B cell (primary cell): ENCODE measurements around the gene WFDC1. TPM values are rescaled to one million over a fixed set of nuclear protein-coding genes. Genes with fewer than 3 reads are reported as not detected.

Experiments
- ATAC-seq: fragments of 200-7000 bp; cut with Tn5 transposase; one replicate; pipeline ENCODE4 v1.10.0; 2021; ENCODE audit warnings: low read depth, mild to moderate bottlenecking, moderate number of reproducible peaks, moderate library complexity
- CTCF ChIA-PET: fragments of 350-600 bp; sonication (Branson Sonifier 250); formaldehyde crosslinking; loops from one replicate; lab custom pipeline; 2021; ENCODE audit warnings: antibody characterized with exemption, inconsistent platforms; lab: Charles Lee
- POLR2A ChIA-PET: fragments of 350-600 bp; sonication (Branson Sonifier 250); formaldehyde crosslinking; loops from one replicate; lab custom pipeline; 2021; ENCODE audit warnings: antibody characterized with exemption; lab: Charles Lee
- DNase-seq: peaks from one replicate; pipeline ENCODE4 v3.0.0; 2013
- H2AFZ ChIP-seq: 2 replicates; pipeline ENCODE4 v1.6.1; 2012; ENCODE audit warnings: mild to moderate bottlenecking, low read depth, low read length; ENCODE audit not compliant: insufficient read depth, poor library complexity, severe bottlenecking
- H3K27ac ChIP-seq, 2 donors: 1 replicate in 1 of 2; 2 replicates in 1 of 2; pipeline ENCODE4 v1.5.1; 2012 to 2013; ENCODE audit warnings: low read length in 2 of 2, mild to moderate bottlenecking in 2 of 2, moderate library complexity in 1 of 2
- H3K27me3 ChIP-seq, 4 experiments: fragments of 200-600 bp in 1 of 4; sonication (generic) in 1 of 4; replicated peaks in 1 of 4; 1 replicate in 2 of 4; 2 replicates in 2 of 4; pipeline versions ENCODE4 v1.6.1 to v1.7.0; 2013 to 2016; ENCODE audit warnings: low read length in 3 of 4, mild to moderate bottlenecking in 2 of 4, mixed read lengths in 1 of 4, moderate library complexity in 1 of 4; ENCODE audit not compliant: insufficient read depth in 4 of 4, control insufficient read depth in 3 of 4; ENCODE audit errors: control extremely low read depth in 1 of 4
- H3K36me3 ChIP-seq, 2 experiments: replicated peaks in 1 of 2; 1 replicate in 1 of 2; 2 replicates in 1 of 2; pipeline versions ENCODE4 v1.6.1 to v1.7.1; 2013; ENCODE audit warnings: low read length in 1 of 2; ENCODE audit not compliant: insufficient read depth in 2 of 2, control insufficient read depth in 1 of 2; ENCODE audit errors: control extremely low read depth in 1 of 2, extremely low read depth in 1 of 2
- H3K4me1 ChIP-seq, 2 donors: fragments of 200-600 bp in 1 of 2; sonication (generic) in 1 of 2; 1 replicate in 1 of 2; 2 replicates in 1 of 2; pipeline versions ENCODE4 v1.5.1 to v1.6.1; 2013 to 2017; ENCODE audit warnings: low read length in 2 of 2; ENCODE audit not compliant: control insufficient read depth in 2 of 2, insufficient read depth in 2 of 2
- H3K4me2 ChIP-seq: replicated peaks from 2 replicates; pipeline ENCODE3; 2012; ENCODE audit warnings: mild to moderate bottlenecking, low read depth, low read length; ENCODE audit not compliant: poor library complexity, severe bottlenecking
- H3K4me3 ChIP-seq, 5 experiments: fragments of 200-600 bp in 1 of 5; sonication (generic) in 1 of 5; 1 replicate in 3 of 5; 2 replicates in 2 of 5; pipeline versions ENCODE4 v1.5.1 to v1.7.0; 2011 to 2016; ENCODE audit warnings: low read length in 4 of 5, mild to moderate bottlenecking in 4 of 5, low read depth in 2 of 5, control low read depth in 1 of 5, moderate library complexity in 1 of 5; ENCODE audit not compliant: insufficient read depth in 1 of 5; ENCODE audit errors: control extremely low read depth in 1 of 5, extremely low read depth in 1 of 5
- H3K79me2 ChIP-seq: fragments of 200-600 bp; sonication (generic); one replicate; pipeline ENCODE4 v1.6.0; 2016; ENCODE audit warnings: low read length; ENCODE audit not compliant: control insufficient read depth, insufficient read depth
- H3K9ac ChIP-seq: fragments of 200-600 bp; sonication (generic); 2 replicates; pipeline ENCODE4 v1.6.1; 2017; ENCODE audit warnings: mild to moderate bottlenecking, low read length, moderate library complexity
- H3K9me3 ChIP-seq, 3 donors: one replicate each; pipeline versions ENCODE4 v1.6.1 to v1.7.1; 2013; ENCODE audit warnings: low read length in 2 of 3; ENCODE audit not compliant: control insufficient read depth in 2 of 3, insufficient read depth in 1 of 3; ENCODE audit errors: control extremely low read depth in 1 of 3
- H4K20me1 ChIP-seq: 2 replicates; pipeline ENCODE4 v1.6.0; 2012; ENCODE audit warnings: mild to moderate bottlenecking, low read length; ENCODE audit not compliant: insufficient read depth, control insufficient read depth, poor library complexity, severe bottlenecking
- H3K27ac Mint-ChIP-seq: one replicate; pipeline ENCODE4 v1.8.0; 2021; ENCODE audit warnings: mixed read lengths
- H3K27me3 Mint-ChIP-seq: one replicate; pipeline ENCODE4 v1.8.0; 2021; ENCODE audit warnings: mixed read lengths
- H3K4me1 Mint-ChIP-seq: one replicate; pipeline ENCODE4 v1.8.0; 2021; ENCODE audit warnings: mixed read lengths
- H3K4me3 Mint-ChIP-seq: one replicate; pipeline ENCODE4 v1.8.0; 2021; ENCODE audit warnings: mixed read lengths
- H3K9me3 Mint-ChIP-seq: one replicate; pipeline ENCODE4 v1.8.0; 2022; ENCODE audit warnings: mixed read lengths; ENCODE audit not compliant: insufficient read depth
- EZH2 ChIP-seq: IDR thresholded peaks from 2 replicates; pipeline ENCODE4 v1.6.1; 2012; ENCODE audit warnings: borderline replicate concordance, low read depth, mild to moderate bottlenecking, moderate library complexity, low read length; ENCODE audit not compliant: insufficient read depth, poor library complexity, severe bottlenecking
- WGBS: methylation state at CpG from one replicate; pipeline ENCODE4 v1.1.5; 2013; ENCODE audit warnings: missing lambda C conversion rate; ENCODE audit not compliant: insufficient coverage; 5-methylcytosine and 5-hydroxymethylcytosine counted together
- intact Hi-C: fragments of 100-400 bp; cut with micrococcal nuclease; formaldehyde crosslinking; loops from one replicate; pipeline ENCODE4 v1.10.0; 2022
- polyA plus RNA-seq: library from polyadenylated mRNA; depleted of rRNA; stranded (reverse); fragments of >200 nt; gene quantifications from 2 replicates; pipeline ENCODE4 v1.2.3, GENCODE V29; 2012
- total RNA-seq, 2 donors: library from RNA; stranded (reverse); fragments of 120-200 nt in 1 of 2; gene quantifications; 1 replicate in 1 of 2; 2 replicates in 1 of 2; pipeline versions ENCODE4 v1.2.3 to v1.2.4, GENCODE V29; 2013 to 2022
- TF ChIP-seq, protein P1 (sequence below): fragments of 200-600 bp; IDR thresholded peaks from one replicate; pipeline ENCODE4 v1.8.0; 2022; ENCODE audit warnings: antibody characterized with exemption, mild to moderate bottlenecking

Gene WFDC1
- total and polyA plus RNA-seq, 2 donors (not counting 1 experiment from before 2014, with no cell fraction given), result not detected

- TF ChIP-seq, protein P1, sequence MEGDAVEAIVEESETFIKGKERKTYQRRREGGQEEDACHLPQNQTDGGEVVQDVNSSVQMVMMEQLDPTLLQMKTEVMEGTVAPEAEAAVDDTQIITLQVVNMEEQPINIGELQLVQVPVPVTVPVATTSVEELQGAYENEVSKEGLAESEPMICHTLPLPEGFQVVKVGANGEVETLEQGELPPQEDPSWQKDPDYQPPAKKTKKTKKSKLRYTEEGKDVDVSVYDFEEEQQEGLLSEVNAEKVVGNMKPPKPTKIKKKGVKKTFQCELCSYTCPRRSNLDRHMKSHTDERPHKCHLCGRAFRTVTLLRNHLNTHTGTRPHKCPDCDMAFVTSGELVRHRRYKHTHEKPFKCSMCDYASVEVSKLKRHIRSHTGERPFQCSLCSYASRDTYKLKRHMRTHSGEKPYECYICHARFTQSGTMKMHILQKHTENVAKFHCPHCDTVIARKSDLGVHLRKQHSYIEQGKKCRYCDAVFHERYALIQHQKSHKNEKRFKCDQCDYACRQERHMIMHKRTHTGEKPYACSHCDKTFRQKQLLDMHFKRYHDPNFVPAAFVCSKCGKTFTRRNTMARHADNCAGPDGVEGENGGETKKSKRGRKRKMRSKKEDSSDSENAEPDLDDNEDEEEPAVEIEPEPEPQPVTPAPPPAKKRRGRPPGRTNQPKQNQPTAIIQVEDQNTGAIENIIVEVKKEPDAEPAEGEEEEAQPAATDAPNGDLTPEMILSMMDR, result no peak
- no peak for TF ChIP-seq EZH2
- H3K27me3 ChIP-seq, result peaks cover 0 to 9% (median 0%) of the 10 kb centered on the region in 4 experiments
- no peak overlapping the region for H3K4me3 ChIP-seq
- H3K9ac ChIP-seq, result no peak overlapping the region
- Mint-ChIP-seq H3K27ac (no peak overlapping the region), H3K27me3 (peaks cover 36% of the 10 kb centered on the region), H3K4me3 (no peak overlapping the region), H3K4me1 (no peaks in the 10 kb centered on the region), H3K9me3 (no peaks in the 10 kb centered on the region)
- H3K4me1 ChIP-seq, result no peaks in the 10 kb centered on the region
- intact Hi-C loops, result no loop called here
- no peak for ATAC-seq
- no peak overlapping the region for H3K4me2 ChIP-seq
- POLR2A ChIA-PET, result no interaction called here
- no peak overlapping the region for H3K27ac ChIP-seq
- CTCF ChIA-PET, result no interaction called here
- no peaks in the 10 kb centered on the region for H3K79me2 ChIP-seq
- DNase-seq, result no peak
- H3K9me3 ChIP-seq, result no peaks in the 10 kb centered on the region
- H2AFZ ChIP-seq, result no peak overlapping the region
- no peaks in the 10 kb centered on the region for H4K20me1 ChIP-seq
- H3K36me3 ChIP-seq, result no peaks in the 10 kb centered on the region
- 73% methylated on average over 2 of the region's 3 CpGs for WGBS
Measured at GRCh38 chr16:84306564-84306963, 11.9 kb downstream of the WFDC1 start.

- no peaks in the 10 kb centered on the region for H3K4me1 Mint-ChIP-seq
- ChIA-PET CTCF (no interaction called here), POLR2A (no interaction called here)
- H3K27ac ChIP-seq, result no peak overlapping the region
- H3K4me2 ChIP-seq, result no peak overlapping the region
- no peak for TF ChIP-seq EZH2
- TF ChIP-seq, protein P1, result no peak
- H3K9ac ChIP-seq, result no peak overlapping the region
- H3K4me1 ChIP-seq, result no peaks in the 10 kb centered on the region
- no peak overlapping the region for H3K27ac Mint-ChIP-seq
- no peaks in the 10 kb centered on the region for H3K36me3 ChIP-seq
- intact Hi-C loops, result no loop called here
- H3K4me3 ChIP-seq, result no peak overlapping the region
- H3K9me3 Mint-ChIP-seq, result no peaks in the 10 kb centered on the region
- H3K79me2 ChIP-seq, result no peaks in the 10 kb centered on the region
- DNase-seq (no peak), ATAC-seq (no peak)
- H2AFZ ChIP-seq, result no peak overlapping the region
- peaks cover 40% of the 10 kb centered on the region for H3K27me3 Mint-ChIP-seq
- no peaks in the 10 kb centered on the region for H4K20me1 ChIP-seq
- 80% methylated on average over 21 of the region's 22 CpGs for WGBS
- H3K9me3 ChIP-seq, result no peaks in the 10 kb centered on the region
- peaks cover 0 to 9% (median 0%) of the 10 kb centered on the region in 4 experiments for H3K27me3 ChIP-seq
- no peak overlapping the region for H3K4me3 Mint-ChIP-seq
Measured at GRCh38 chr16:84307209-84307954, 12.7 kb downstream of the WFDC1 start.
